ENCODE results near the gene MKNK1. TPM values are rescaled to one million over a fixed set of nuclear protein-coding genes. Genes with fewer than 3 reads are reported as not detected.

MKNK1 gene
- total and polyA plus RNA-seq, 2 of the 4 experiments (the other 2 are of a cell fraction), result 14.3 to 35.2 TPM

- WGBS, 2 experiments (ENCODE audit: extremely low coverage in 2 of 2, insufficient read length in 1 of 2), result no CpG with 5 or more reads among the region's 2 CpGs
- BruUV-seq (replicated peaks), result no TSS peak
- TF ChIP-seq CTCF (conservative IDR thresholded peaks at IDR 0.05; ENCODE audit: low read depth, low read length) (no peak), CEBPB (IDR thresholded peaks at IDR 0.05; ENCODE audit: low read depth, low read length) (no peak), SMC3 (IDR thresholded peaks at IDR 0.05; ENCODE audit: low read depth, low read length) (no peak), NFE2L2 (IDR thresholded peaks at IDR 0.05; ENCODE audit: low read depth, low read length) (no peak), FOS (IDR thresholded peaks at IDR 0.05; ENCODE audit: low read depth, low read length) (no peak), USF2 (IDR thresholded peaks at IDR 0.05; ENCODE audit: low read depth, low read length) (no peak), POLR2A (IDR thresholded peaks at IDR 0.05; ENCODE audit: low read depth, low read length) (no peak), MAZ (IDR thresholded peaks at IDR 0.05; ENCODE audit: borderline replicate concordance, low read depth, low read length) (no peak), RFX5 (IDR thresholded peaks at IDR 0.05; ENCODE audit: low read depth, low read length) (no peak), BHLHE40 (IDR thresholded peaks at IDR 0.05; ENCODE audit: low read depth, low read length) (no peak), MAFK (IDR thresholded peaks at IDR 0.05; ENCODE audit: low read depth, low read length) (no peak)
- Histone ChIP-seq H4K5ac (ENCODE audit: low read depth, low read length) (no peak overlapping the region), H3K79me1 (ENCODE audit: low read depth in 1 of 2, low read length in 2 of 2) (no peaks in the 10 kb centered on the region), H3K9me1 (ENCODE audit: insufficient read depth, low read length) (no peaks in the 10 kb centered on the region), H3K27ac (ENCODE audit: insufficient read depth, low read length) (no peak overlapping the region), H3K23ac (ENCODE audit: low read depth, low read length) (no peak overlapping the region), H3K4me3 (ENCODE audit: insufficient read depth, low read depth, low read length) (no peak overlapping the region), H4K8ac (ENCODE audit: low read depth in 2 of 2, low read length in 2 of 2) (no peak overlapping the region), H3K9ac (ENCODE audit: low read depth, low read length) (no peak overlapping the region), H2BK20ac (ENCODE audit: low read depth, low read length) (no peak overlapping the region), H3K4me1 (ENCODE audit: control insufficient read depth, insufficient read depth, low read length) (no peaks in the 10 kb centered on the region), H4K20me1 (ENCODE audit: insufficient read depth, low read length) (no peaks in the 10 kb centered on the region), H2AK9ac (replicated peaks; ENCODE audit: low read depth, low read length, poor library complexity) (no peak overlapping the region), H2BK5ac (ENCODE audit: low read depth, low read length, poor library complexity, severe bottlenecking) (no peak overlapping the region), H2BK120ac (ENCODE audit: low read depth, low read length) (no peak overlapping the region), H3K36me3 (ENCODE audit: control insufficient read depth, insufficient read depth, low read length) (no peaks in the 10 kb centered on the region), H3K27me3 (ENCODE audit: control insufficient read depth, insufficient read depth, low read length) (peaks cover 54% of the 10 kb centered on the region), H3K9me3 (ENCODE audit: control insufficient read depth, insufficient read depth, low read length) (no peaks in the 10 kb centered on the region), H3K4ac (ENCODE audit: low read depth, low read length) (no peak overlapping the region), H2AFZ (replicated peaks; ENCODE audit: low read length, poor library complexity) (no peak overlapping the region), H3K14ac (replicated peaks; ENCODE audit: low read depth, low read length) (no peak overlapping the region), H2AK5ac (ENCODE audit: low read depth, low read length) (no peak overlapping the region), H3K56ac (ENCODE audit: extremely low read depth, insufficient read depth, low read length) (no peak overlapping the region), H3K4me2 (ENCODE audit: low read depth, low read length) (no peak overlapping the region), H4K91ac (ENCODE audit: insufficient read depth, low read depth, low read length) (no peak overlapping the region), H3K18ac (ENCODE audit: low read depth, low read length) (no peak overlapping the region), H2BK15ac (ENCODE audit: low read depth, low read length) (no peak overlapping the region)
- DNase-seq (no peak), ATAC-seq (ENCODE audit: low read depth) (no peak)
- in situ Hi-C loops (cut with MboI; ENCODE audit: low sequenced_read_pairs) (no loop called here), dilution Hi-C loops (cut with HindIII; ENCODE audit: low sequenced_read_pairs, unreplicated experiment) (no loop called here), intact Hi-C loops (cut with micrococcal nuclease) (loop anchor here (10.0 kb wide), 1 partner anchor 637 kb away; no protein-coding TSS in a partner anchor)
- POLR2A ChIA-PET (ENCODE audit: unreplicated experiment), result no interaction called here
- CTCF ChIA-PET, result no interaction called here
Observed at GRCh38 chr1:46537651-46538050, 66.4 kb downstream of the MKNK1 start.

All from IMR-90 (cell line).